LNCAP (cell line): Measurements from ENCODE around the gene OPRM1.

ENCODE experiments used
- CTCF ChIP-seq: fragments of 450-650 bp; IDR thresholded peaks from 2 replicates; pipeline ENCODE4 v1.5.1; 2017; ENCODE audit warnings: mild to moderate bottlenecking

OPRM1 gene

GRCh38 chr6:154125421-154125820 lies 86.4 kb downstream of the OPRM1 start:
- TF ChIP-seq CTCF: no peak

GRCh38 chr6:154127657-154128056 lies 88.6 kb downstream of the OPRM1 start:
- TF ChIP-seq CTCF: no peak

- TF ChIP-seq CTCF: no peak
Measured at GRCh38 chr6:154134471-154135147, 95.6 kb downstream of the OPRM1 start.

GRCh38 chr6:154138793-154139192 lies 99.8 kb downstream of the OPRM1 start:
- no peak for TF ChIP-seq CTCF

GRCh38 chr6:154139892-154140291 lies 100.9 kb downstream of the OPRM1 start:
- TF ChIP-seq CTCF: no peak

- TF ChIP-seq CTCF: no peak
Measured at GRCh38 chr6:154140743-154141142, 101.7 kb downstream of the OPRM1 start.

GRCh38 chr6:154143753-154144152 lies 104.7 kb downstream of the OPRM1 start:
- TF ChIP-seq CTCF: no peak
